Measurements from ENCODE around the gene CYB561A3. TPM values are rescaled to one million over a fixed set of nuclear protein-coding genes. Genes with fewer than 3 reads are reported as not detected.

The CYB561A3 gene
- total RNA-seq, 1 experiment from 2014 or later = 80.3 TPM

GRCh38 chr11:61375761-61376108 lies 14.1 kb upstream of the CYB561A3 start:
- H3K9me3 ChIP-seq (ENCODE audit: control insufficient read depth, insufficient read depth, low read depth, low read length) = peaks cover 7% of the 10 kb centered on the region; the same call in 1 of the 2 replicates
- TSS peak; percentile 8 for BruUV-seq (replicated peaks)
- no peak for DNase-seq (ENCODE audit: low read depth, low spot score)
- no peaks in the 10 kb centered on the region for H3K4me1 ChIP-seq (ENCODE audit: control insufficient read depth, insufficient read depth, low read length)
- intact Hi-C loops (cut with micrococcal nuclease; ENCODE audit: unreplicated experiment) = no loop called here
- H3K27ac ChIP-seq (ENCODE audit: low read length) = no peak overlapping the region
- CTCF ChIA-PET = no interaction called here
- no peak overlapping the region for H3K4me3 ChIP-seq (ENCODE audit: low read depth in 2 of 2, low read length in 2 of 2)
- ATAC-seq = no peak
- H3K36me3 ChIP-seq (ENCODE audit: control insufficient read depth, insufficient read depth, low read length) = no peaks in the 10 kb centered on the region; the same call in 1 of the 2 replicates
- POLR2A ChIA-PET = no interaction called here
- TF ChIP-seq TCF7L2 (IDR thresholded peaks at IDR 0.05; ENCODE audit: low read depth, low read length) = no peak
- no peak for TF ChIP-seq SIN3A (IDR thresholded peaks at IDR 0.05; ENCODE audit: borderline replicate concordance, insufficient read depth, low read depth, low read length)
- no peak for TF ChIP-seq CTCF (IDR thresholded peaks at IDR 0.05)
- TF ChIP-seq POLR2AphosphoS5 (IDR thresholded peaks at IDR 0.05; ENCODE audit: low read depth, low read length) = no peak
- TF ChIP-seq REST (IDR thresholded peaks at IDR 0.05; ENCODE audit: insufficient read depth in 1 of 2, low read depth in 2 of 2, low read length in 1 of 2) = peak; percentile 20 to 48; a peak in 3 of 4 replicates
- no peaks in the 10 kb centered on the region for H3K27me3 ChIP-seq (ENCODE audit: control insufficient read depth, insufficient read depth, low read length)
- in situ Hi-C loops (cut with HindIII; ENCODE audit: low pct_unique_long_range_greater_than_20kb, low sequenced_read_pairs) = no loop called here

- BruUV-seq (replicated peaks) = no TSS peak
- H3K27ac ChIP-seq (ENCODE audit: low read length) = no peak overlapping the region
Observed at GRCh38 chr11:61372659-61373420, 11.2 kb upstream of the CYB561A3 start.

More at GRCh38 chr11:61372659-61373420, 11.2 kb upstream of the CYB561A3 start:
- Histone ChIP-seq H3K4me1 (ENCODE audit: control insufficient read depth, insufficient read depth, low read length) (no peaks in the 10 kb centered on the region), H3K27me3 (ENCODE audit: control insufficient read depth, insufficient read depth, low read length) (no peaks in the 10 kb centered on the region), H3K36me3 (ENCODE audit: control insufficient read depth, insufficient read depth, low read length) (peaks cover 6% of the 10 kb centered on the region), H3K4me3 (ENCODE audit: low read depth in 2 of 2, low read length in 2 of 2) (no peak overlapping the region), H3K9me3 (ENCODE audit: control insufficient read depth, insufficient read depth, low read depth, low read length) (peaks cover 7% of the 10 kb centered on the region; the same call in 1 of the 2 replicates)
- intact Hi-C loops (cut with micrococcal nuclease; ENCODE audit: unreplicated experiment) = no loop called here
- DNase-seq (ENCODE audit: low read depth, low spot score) (no peak), ATAC-seq (no peak)
- ChIA-PET CTCF (interaction anchor here (0.6 to 0.7 kb wide), 2 partner anchors 53 to 410 kb away, joined by 3 read pairs; no protein-coding TSS in a partner anchor), POLR2A (interaction anchor here (0.6 to 0.7 kb wide), 2 partner anchors 10 to 485 kb away, joined by 5 to 7 read pairs; no protein-coding TSS in a partner anchor)
- TF ChIP-seq REST (IDR thresholded peaks at IDR 0.05; ENCODE audit: insufficient read depth in 1 of 2, low read depth in 2 of 2, low read length in 1 of 2) (no peak), TCF7L2 (IDR thresholded peaks at IDR 0.05; ENCODE audit: low read depth, low read length) (no peak), POLR2AphosphoS5 (IDR thresholded peaks at IDR 0.05; ENCODE audit: low read depth, low read length) (no peak), CTCF (IDR thresholded peaks at IDR 0.05) (no peak), SIN3A (IDR thresholded peaks at IDR 0.05; ENCODE audit: borderline replicate concordance, insufficient read depth, low read depth, low read length) (no peak)
- in situ Hi-C loops (cut with HindIII; ENCODE audit: low pct_unique_long_range_greater_than_20kb, low sequenced_read_pairs) = no loop called here
